GM21737 (cell line): Measurements from ENCODE around the gene INO80C.

Experiments used
- ATAC-seq: cut with Tn5 transposase; IDR thresholded peaks from one replicate; pipeline ENCODE4 v1.9.1; 2021; ENCODE audit warnings: mild to moderate bottlenecking, moderate library complexity; ENCODE audit not compliant: unreplicated experiment

The INO80C gene

GRCh38 chr18:35435401-35435800 is 62.4 kb downstream of the INO80C start:
- ATAC-seq, result no peak

DNA sequence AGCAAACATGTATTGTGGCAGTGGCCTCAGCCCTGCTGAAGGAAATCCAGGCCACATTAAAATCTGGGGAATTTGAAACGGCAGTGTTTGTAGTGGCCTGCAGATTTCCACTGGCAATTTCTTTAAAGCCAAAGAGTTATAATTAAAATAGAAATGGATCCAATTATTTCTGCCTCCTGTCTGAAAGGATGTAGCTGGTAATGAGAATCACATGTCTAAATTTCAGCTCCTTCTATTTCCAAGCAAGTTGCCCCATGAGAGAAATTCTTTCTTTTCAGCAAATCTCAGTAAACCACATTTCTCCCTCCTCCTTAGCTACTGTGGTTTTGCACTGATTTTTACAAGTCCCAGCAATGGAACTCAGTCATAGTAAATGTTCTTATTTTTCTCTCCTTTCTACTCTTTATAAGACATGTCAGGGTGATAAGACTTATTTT is 65.2 kb downstream of the INO80C start:
- ATAC-seq, result no peak

DNA sequence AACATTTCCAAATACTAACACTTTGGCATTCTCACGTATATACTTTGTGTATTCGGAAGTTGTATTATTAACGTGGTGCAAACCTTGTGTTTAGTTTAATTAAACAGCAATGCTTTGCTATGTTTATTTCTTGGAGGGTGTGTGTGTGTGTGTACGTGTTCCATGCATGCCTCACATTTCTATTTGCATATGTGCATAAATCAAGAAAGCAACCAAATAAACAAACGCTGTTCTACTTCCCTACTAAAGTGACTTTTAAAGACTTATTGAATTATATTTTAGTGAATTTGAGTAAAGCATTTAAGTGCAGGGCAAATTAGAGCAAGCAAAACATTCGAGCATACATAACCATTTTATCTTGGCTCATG is 66.4 kb downstream of the INO80C start:
- ATAC-seq, result no peak

- ATAC-seq, result no peak
These were observed 66.9 kb downstream of the INO80C start for GRCh38 chr18:35430721-35431373.

DNA sequence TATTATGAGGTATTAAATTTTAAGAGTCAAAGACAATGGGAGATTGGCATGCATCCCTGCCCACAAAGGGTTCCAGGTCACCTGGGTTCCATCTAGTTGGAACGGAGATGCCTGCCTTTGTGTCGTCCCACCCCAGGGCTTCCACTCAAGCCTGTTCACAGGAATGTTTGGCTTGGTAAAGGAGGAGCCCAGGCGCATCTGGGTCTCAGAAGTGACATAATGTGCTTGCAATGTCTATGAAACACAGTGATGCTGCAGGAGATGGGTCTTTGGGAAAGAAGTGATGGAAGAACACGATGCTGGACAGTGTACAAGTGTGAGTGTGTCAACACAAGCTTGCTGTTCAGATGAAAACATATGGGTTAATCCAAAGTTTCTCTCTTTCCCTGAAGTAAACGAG is 71.0 kb downstream of the INO80C start:
- no peak for ATAC-seq

DNA sequence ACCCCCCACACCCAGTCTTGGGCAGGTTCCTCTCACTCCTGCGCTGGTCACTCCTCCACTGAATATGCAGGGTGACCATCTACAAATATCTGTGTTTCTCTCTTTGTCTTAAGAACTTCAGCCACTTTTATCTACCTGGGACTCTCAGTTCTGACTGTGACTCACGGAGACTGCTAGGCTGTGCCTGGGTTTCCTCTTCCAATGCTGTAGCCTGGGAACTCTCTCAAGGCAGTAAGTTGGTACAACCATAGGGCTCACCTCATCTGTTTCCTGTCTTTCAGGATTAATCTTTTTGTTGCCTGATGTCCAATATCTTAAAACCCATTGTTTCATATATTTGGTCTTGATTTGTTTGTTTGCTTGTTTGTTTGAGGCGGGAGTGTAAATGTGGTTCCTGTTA is 73.4 kb downstream of the INO80C start:
- ATAC-seq, result no peak

DNA sequence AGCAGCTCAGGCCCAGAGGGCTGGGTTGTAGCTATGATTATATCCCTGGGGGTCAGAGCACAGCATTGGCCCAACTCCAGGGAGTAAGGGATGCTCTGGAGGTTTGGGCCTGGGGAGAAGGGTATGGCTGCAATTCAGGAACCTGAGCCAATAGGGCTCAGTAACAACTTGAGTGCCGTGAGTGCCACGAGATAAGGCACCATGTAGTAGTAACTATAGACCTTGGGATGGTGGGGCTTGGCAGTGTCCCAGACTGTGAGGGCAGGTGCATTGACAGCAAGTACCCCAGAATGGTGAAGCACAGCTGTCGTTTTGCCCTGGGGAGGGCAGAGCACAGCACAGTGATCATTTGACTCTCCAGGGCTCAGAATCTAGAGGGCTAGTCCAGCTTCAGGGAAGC is 75.5 kb downstream of the INO80C start:
- no peak for ATAC-seq

- no peak for ATAC-seq
These were observed 79.2 kb downstream of the INO80C start for GRCh38 chr18:35418610-35419009.
